HCT116 (cell line): Measurements from ENCODE around the gene RHOG.

Source experiments
- CTCF ChIP-seq, 3 experiments: fragments of 200-600 bp in 1 of 3; sonication (generic) in 1 of 3; IDR thresholded peaks in 2 of 3; conservative IDR thresholded peaks in 1 of 3; 2 replicates each; pipeline ENCODE4 v1.5.1; 2012 to 2017; ENCODE audit warnings: low read depth in 2 of 3, low read length in 2 of 3, antibody characterized with exemption in 1 of 3, borderline replicate concordance in 1 of 3, control low read depth in 1 of 3, mild to moderate bottlenecking in 1 of 3, mixed read lengths in 1 of 3, mixed run types in 1 of 3, moderate library complexity in 1 of 3; ENCODE audit not compliant: insufficient read depth in 1 of 3
- ELF1 ChIP-seq: IDR thresholded peaks from 2 replicates; pipeline ENCODE4 v1.6.1; 2012; ENCODE audit warnings: low read depth, borderline replicate concordance
- TF ChIP-seq, protein P1 (sequence below): IDR thresholded peaks from 2 replicates; pipeline ENCODE4 v1.6.1; 2012

DNA sequence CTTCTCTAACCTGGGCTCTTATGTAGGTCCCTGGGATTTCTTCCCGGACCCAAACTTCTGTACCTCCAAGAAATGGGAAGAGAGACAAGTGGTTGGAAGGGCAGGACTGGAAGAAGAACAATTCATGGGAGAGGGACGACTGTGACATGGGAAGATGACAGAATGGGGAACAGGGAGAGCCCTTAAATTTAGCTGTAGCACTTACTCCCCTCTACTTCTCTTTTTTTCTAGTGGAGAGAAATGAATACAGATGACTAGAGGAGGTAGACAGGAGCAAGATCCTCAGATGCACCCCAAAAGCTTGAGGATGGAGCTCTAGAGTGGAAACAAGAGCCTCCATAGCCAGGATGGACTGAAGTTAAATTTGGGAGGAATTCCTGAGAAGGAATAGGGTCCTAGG is 2.3 kb downstream of the RHOG start:
- no peak for TF ChIP-seq CTCF (IDR thresholded peaks at IDR 0.05 in 2 of 3, conservative IDR thresholded peaks at IDR 0.05 in 1 of 3; ENCODE audit: borderline replicate concordance in 1 of 3, insufficient read depth in 1 of 3, low read depth in 2 of 3, low read length in 2 of 3)
- TF ChIP-seq ELF1: no peak
- TF ChIP-seq, protein P1, sequence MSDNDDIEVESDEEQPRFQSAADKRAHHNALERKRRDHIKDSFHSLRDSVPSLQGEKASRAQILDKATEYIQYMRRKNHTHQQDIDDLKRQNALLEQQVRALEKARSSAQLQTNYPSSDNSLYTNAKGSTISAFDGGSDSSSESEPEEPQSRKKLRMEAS: no peak
